Lower leg skin (tissue), 4 donors: ENCODE data around the gene SCML1. TPM values are rescaled to one million over a fixed set of nuclear protein-coding genes. Genes with fewer than 3 reads are reported as not detected.

ENCODE experiments used
- DNase-seq, 2 donors: peaks; one replicate each; pipeline ENCODE4 v3.0.0-alpha.2; 2019; ENCODE audit warnings: low spot score in 2 of 2
- H3K4me3 ChIP-seq: fragments of 200-600 bp; sonication (generic); 2 replicates; pipeline ENCODE4 v1.5.1; 2017; ENCODE audit warnings: mild to moderate bottlenecking, low read depth; ENCODE audit not compliant: poor library complexity, severe bottlenecking
- POLR2A ChIP-seq, 2 donors: fragments of 450-650 bp; IDR thresholded peaks; one replicate each; pipeline ENCODE4 v1.6.1; 2016 to 2017; ENCODE audit warnings: antibody characterized with exemption in 2 of 2, mild to moderate bottlenecking in 1 of 2, moderate library complexity in 1 of 2
- WGBS, 2 donors: methylation state at CpG; one replicate each; pipeline ENCODE4 v1.1.5; 2018; 5-methylcytosine and 5-hydroxymethylcytosine counted together
- intact Hi-C: fragments of 100-400 bp; cut with DNase I; formaldehyde crosslinking; loops from one replicate; pipeline ENCODE4 v1.15.0; 2023; ENCODE audit warnings: low total_unique reads
- total RNA-seq, 4 donors: library from RNA; depleted of rRNA; stranded (reverse); fragments of >200 nt; gene quantifications; one replicate each; pipeline ENCODE4 v1.1.0, GENCODE V29; 2016
- TF ChIP-seq, protein P1 (sequence below), 3 donors: fragments of 450-650 bp; IDR thresholded peaks; one replicate each; pipeline ENCODE4 v1.5.1; 2016; ENCODE audit warnings: antibody characterized with exemption in 3 of 3, mild to moderate bottlenecking in 3 of 3, moderate library complexity in 2 of 3

Gene SCML1, protein sequence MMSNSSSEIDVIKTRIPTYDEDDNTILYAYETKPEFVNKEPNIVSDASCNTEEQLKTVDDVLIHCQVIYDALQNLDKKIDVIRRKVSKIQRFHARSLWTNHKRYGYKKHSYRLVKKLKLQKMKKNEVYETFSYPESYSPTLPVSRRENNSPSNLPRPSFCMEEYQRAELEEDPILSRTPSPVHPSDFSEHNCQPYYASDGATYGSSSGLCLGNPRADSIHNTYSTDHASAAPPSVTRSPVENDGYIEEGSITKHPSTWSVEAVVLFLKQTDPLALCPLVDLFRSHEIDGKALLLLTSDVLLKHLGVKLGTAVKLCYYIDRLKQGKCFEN
- 10 to 100 TPM in 1 of 4 donors, 1 to 10 TPM in 3; 3.2 to 11.6 (median 5.6) TPM for total RNA-seq

DNA sequence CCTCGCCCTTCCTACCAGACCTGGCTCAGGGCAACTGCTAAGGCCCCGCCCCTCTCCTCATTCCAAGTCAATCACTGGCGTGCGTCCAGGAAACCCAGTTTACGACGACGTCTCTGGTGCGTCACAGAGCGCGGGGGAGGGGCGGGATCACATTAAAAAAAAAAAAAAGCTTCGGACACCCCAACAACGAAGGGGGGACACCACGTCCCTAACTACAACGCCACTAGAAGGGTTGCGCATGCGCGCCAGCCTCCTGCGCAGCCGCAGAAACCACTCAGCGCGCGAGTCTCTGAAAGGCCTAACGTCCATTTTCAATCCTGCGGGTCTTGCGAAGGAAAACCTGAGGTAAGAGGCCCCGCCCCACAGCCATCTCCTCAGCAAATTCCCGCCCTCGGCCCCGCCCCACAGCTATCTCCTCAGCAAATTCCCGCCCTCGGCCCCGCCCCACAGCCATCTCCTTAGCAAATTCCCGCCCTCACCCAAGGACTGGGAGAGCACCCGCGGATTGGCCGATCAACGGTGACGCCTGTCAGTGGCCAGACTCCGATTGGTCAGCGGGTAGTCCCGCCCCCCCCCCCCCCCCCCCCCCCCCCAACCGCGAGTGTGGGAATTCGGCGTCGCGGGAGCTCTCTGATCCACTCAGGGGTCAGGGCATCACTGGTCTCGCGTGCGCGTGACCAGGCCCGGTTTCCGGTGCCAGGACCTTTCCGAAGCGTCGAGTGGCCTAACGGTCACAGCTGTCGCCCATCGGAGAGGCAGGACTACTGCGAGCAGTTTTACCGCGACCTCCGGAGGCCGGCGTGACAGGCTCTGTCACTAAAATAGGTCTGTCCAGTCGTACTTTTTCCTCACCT is at the start of gene SCML1:
TSS of gene SCML1 (plus strand) at position 638 of the 854 bp plus-strand sequence. CDS start 6,694 bp downstream, outside the sequence.
- peak within 1 kb of the TSS; percentile 28 for H3K4me3 ChIP-seq
- TF ChIP-seq, protein P1, sequence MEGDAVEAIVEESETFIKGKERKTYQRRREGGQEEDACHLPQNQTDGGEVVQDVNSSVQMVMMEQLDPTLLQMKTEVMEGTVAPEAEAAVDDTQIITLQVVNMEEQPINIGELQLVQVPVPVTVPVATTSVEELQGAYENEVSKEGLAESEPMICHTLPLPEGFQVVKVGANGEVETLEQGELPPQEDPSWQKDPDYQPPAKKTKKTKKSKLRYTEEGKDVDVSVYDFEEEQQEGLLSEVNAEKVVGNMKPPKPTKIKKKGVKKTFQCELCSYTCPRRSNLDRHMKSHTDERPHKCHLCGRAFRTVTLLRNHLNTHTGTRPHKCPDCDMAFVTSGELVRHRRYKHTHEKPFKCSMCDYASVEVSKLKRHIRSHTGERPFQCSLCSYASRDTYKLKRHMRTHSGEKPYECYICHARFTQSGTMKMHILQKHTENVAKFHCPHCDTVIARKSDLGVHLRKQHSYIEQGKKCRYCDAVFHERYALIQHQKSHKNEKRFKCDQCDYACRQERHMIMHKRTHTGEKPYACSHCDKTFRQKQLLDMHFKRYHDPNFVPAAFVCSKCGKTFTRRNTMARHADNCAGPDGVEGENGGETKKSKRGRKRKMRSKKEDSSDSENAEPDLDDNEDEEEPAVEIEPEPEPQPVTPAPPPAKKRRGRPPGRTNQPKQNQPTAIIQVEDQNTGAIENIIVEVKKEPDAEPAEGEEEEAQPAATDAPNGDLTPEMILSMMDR (IDR thresholded peaks at IDR 0.05), result no peak
- no peak for TF ChIP-seq POLR2A (IDR thresholded peaks at IDR 0.05)
- intact Hi-C loops, result no loop called here
- DNase-seq, result peak; percentile 97 to 99
- 0 to 53% methylated on average over 19 to 66 of the region's 67 CpGs for WGBS, 2 donors

DNA sequence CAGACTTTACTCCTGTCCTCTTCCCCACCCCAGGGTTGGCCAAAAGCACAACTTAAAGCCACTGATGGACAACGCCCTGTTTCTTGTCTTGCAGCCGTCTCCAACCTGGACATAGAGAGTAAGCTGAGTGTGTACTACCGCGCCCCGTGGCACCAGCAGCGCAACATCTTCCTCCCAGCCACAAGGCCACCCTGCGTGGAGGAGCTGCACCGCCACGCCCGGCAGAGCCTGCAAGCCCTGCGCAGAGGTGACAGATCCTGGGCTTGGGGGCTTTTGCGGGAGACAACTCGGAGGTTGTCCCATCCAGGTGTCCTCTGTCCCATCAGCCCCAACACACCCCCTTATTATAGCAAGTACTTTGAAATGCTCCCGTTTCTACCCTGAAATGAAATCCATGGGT is 49.6 kb upstream of the SCML1 start:
- TF ChIP-seq, protein P1 (IDR thresholded peaks at IDR 0.05), result no peak
- no peak for TF ChIP-seq POLR2A (IDR thresholded peaks at IDR 0.05)
- WGBS, 2 donors, result 93 to 97% methylated on average over 14 of the region's 14 CpGs
- H3K4me3 ChIP-seq, result no peak overlapping the region
- DNase-seq, result no peak
- intact Hi-C loops, result no loop called here

DNA sequence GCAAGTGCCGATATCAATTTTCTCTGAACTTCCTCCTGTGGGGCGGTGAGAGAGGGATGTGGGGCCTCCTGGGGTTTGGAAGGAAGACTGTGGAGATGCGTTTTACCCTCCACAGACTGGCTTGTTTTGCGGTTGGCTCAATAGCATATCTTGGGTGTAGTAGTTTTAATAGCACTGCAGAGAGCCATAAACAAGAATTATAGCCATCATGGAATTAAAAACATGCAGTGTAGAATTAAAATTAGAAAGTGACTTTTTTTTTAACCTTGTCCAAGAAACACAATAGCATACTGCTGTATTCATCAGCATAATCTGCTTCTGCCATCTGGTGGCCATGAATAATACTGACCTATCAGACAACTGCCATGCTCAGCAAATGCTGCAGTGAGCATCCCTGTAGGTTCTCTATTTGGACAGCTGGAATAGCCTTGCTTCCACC is 47.3 kb upstream of the SCML1 start:
- intact Hi-C loops, result no loop called here
- WGBS, 2 donors, result 29 to 44% methylated on average over 4 of the region's 4 CpGs

DNA sequence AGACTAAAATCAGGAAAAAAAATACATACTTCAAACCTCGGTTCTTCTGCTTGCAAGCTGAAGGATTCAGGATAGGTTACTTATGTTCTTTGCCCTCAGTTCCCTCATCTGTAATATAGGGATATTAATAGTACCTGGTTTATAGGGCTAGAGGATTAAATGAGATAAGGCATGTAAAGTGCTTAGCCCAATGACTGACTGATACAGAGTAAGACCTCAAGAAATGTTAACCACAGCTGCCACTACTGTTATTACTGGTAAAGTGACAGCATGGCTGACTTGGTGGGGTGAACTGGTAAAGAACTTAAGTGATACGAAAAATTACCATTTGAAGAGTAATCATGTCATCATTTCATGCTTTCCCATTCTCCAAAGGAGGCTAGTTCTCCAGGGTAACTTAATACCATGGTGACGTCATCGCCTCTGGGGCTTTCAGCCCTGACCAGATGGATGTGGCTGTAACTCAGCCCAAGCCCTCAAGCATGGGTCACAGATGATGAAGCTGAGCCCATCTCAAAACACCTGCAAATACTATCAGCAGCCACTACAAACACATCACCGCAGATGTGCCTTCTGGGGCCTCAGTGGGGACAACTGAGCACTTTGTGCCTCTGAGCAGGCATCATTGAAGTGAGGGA is 44.5 kb upstream of the SCML1 start:
- TF ChIP-seq, protein P1 (IDR thresholded peaks at IDR 0.05), result no peak
- no peak for TF ChIP-seq POLR2A (IDR thresholded peaks at IDR 0.05)
- H3K4me3 ChIP-seq, result no peak overlapping the region
- intact Hi-C loops, result no loop called here
- no peak for DNase-seq
- 72 to 90% methylated on average over 4 to 5 of the region's 5 CpGs for WGBS, 2 donors

More for the DNA sequence above, 47.3 kb upstream of the SCML1 start:
- no peak overlapping the region for H3K4me3 ChIP-seq
- TF ChIP-seq, protein P1 (IDR thresholded peaks at IDR 0.05), result no peak
- TF ChIP-seq POLR2A (IDR thresholded peaks at IDR 0.05), result no peak
- peak in 1 of 2 donors; percentile 36 for DNase-seq

DNA sequence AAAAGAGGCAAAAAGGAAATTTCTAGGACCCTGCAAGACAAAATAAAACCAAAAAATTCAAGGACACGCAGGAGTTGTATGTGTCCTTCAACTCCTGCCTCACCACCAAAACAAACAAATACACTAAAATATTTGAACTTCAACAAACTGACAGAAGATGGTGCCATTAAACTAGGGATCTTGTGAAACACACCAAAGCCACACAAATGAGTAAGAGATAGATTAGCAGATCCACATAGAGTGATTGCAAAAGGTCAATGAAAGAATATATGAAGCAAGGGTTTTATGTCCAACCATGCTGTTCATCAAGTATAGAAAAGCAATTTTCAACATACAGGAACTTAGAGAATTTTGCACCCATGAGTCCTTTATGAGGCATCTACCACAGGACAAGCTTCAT is 40.1 kb upstream of the SCML1 start:
- WGBS, 2 donors, result 62 to 89% methylated on average over 1 of the region's 1 CpG
- no peak for DNase-seq
- no peak overlapping the region for H3K4me3 ChIP-seq
- intact Hi-C loops, result loop anchor here (5.0 kb wide), 1 partner anchor 455 kb away; no protein-coding TSS in a partner anchor
- TF ChIP-seq POLR2A (IDR thresholded peaks at IDR 0.05), result no peak
- TF ChIP-seq, protein P1 (IDR thresholded peaks at IDR 0.05), result no peak
